Panc1 (cell line): ENCODE data around the gene XXYLT1. TPM values are rescaled to one million over a fixed set of nuclear protein-coding genes. Genes with fewer than 3 reads are reported as not detected.

Experiments used
- ATAC-seq: fragments of 200-7000 bp; cut with Tn5 transposase; 2 replicates; pipeline ENCODE4 v1.9.1; 2020; ENCODE audit warnings: mild to moderate bottlenecking, moderate library complexity
- BruUV-seq: library from RNA; stranded (reverse); fragments of 400-500 nt; replicated peaks from 2 replicates; lab custom pipeline; 2021; lab: Mats Ljungman, UMichigan
- CTCF ChIA-PET: fragments of 300-600 bp; sonication (Branson Sonifier 250); formaldehyde crosslinking; loops from one replicate; lab custom pipeline; 2022; ENCODE audit warnings: antibody characterized with exemption; lab: Charles Lee
- POLR2A ChIA-PET: fragments of 300-600 bp; sonication (Branson Sonifier 250); formaldehyde crosslinking; loops from one replicate; lab custom pipeline; 2022; ENCODE audit warnings: antibody characterized with exemption; lab: Charles Lee
- DNase-seq: peaks from one replicate; pipeline ENCODE4 v3.0.0-alpha.2; 2010; ENCODE audit warnings: low read depth, low spot score
- H3K27ac ChIP-seq: 2 replicates; pipeline ENCODE4 v1.5.1; 2011; ENCODE audit warnings: mild to moderate bottlenecking, low read length, inconsistent platforms
- H3K27me3 ChIP-seq: fragments of 200-500 bp; sonication (Bioruptor generic); 2 replicates; pipeline ENCODE4 v1.6.0; 2014; ENCODE audit warnings: low read length, inconsistent platforms; ENCODE audit not compliant: control insufficient read depth, insufficient read depth
- H3K36me3 ChIP-seq: fragments of 200-500 bp; sonication (Bioruptor generic); 2 replicates; pipeline ENCODE4 v1.5.1; 2014; ENCODE audit warnings: inconsistent platforms, mild to moderate bottlenecking, low read length, moderate library complexity; ENCODE audit not compliant: control insufficient read depth, insufficient read depth
- H3K4me1 ChIP-seq: 2 replicates; pipeline ENCODE4 v1.5.1; 2011; ENCODE audit warnings: inconsistent platforms, mild to moderate bottlenecking, low read length, moderate library complexity; ENCODE audit not compliant: control insufficient read depth, insufficient read depth
- H3K4me3 ChIP-seq, 2 experiments: 2 replicates each; pipeline ENCODE4 v1.5.1; 2011 to 2012; ENCODE audit warnings: low read depth in 2 of 2, low read length in 2 of 2, mild to moderate bottlenecking in 2 of 2, inconsistent platforms in 1 of 2, moderate library complexity in 1 of 2
- H3K9me3 ChIP-seq: fragments of 200-500 bp; sonication (Bioruptor generic); 2 replicates; pipeline ENCODE4 v1.5.1; 2014; ENCODE audit warnings: low read depth, mild to moderate bottlenecking, inconsistent platforms, low read length, moderate library complexity; ENCODE audit not compliant: control insufficient read depth, insufficient read depth
- CTCF ChIP-seq: fragments of 450-650 bp; IDR thresholded peaks from 2 replicates; pipeline ENCODE4 v1.5.1; 2017; ENCODE audit warnings: mild to moderate bottlenecking
- POLR2AphosphoS5 ChIP-seq: IDR thresholded peaks from 2 replicates; pipeline ENCODE4 v1.6.1; 2012; ENCODE audit warnings: mild to moderate bottlenecking, low read depth, low read length, moderate library complexity
- SIN3A ChIP-seq: IDR thresholded peaks from 2 replicates; pipeline ENCODE4 v1.6.1; 2012; ENCODE audit warnings: low read depth, mild to moderate bottlenecking, low read length, moderate library complexity, borderline replicate concordance; ENCODE audit not compliant: insufficient read depth
- TCF7L2 ChIP-seq: IDR thresholded peaks from 2 replicates; pipeline ENCODE4 v1.6.1; 2011; ENCODE audit warnings: mild to moderate bottlenecking, low read depth, low read length, inconsistent platforms
- in situ Hi-C: cut with HindIII; loops from 2 replicates; pipeline ENCODE4 v1.10.0; 2016; ENCODE audit warnings: low sequenced_read_pairs, low pct_unique_long_range_greater_than_20kb
- intact Hi-C: fragments of 100-400 bp; cut with micrococcal nuclease; formaldehyde crosslinking; loops from one replicate; pipeline ENCODE4 v1.10.0; 2022; ENCODE audit not compliant: unreplicated experiment
- total RNA-seq: library from RNA; stranded (reverse); gene quantifications from one replicate; pipeline ENCODE4 v1.2.1, GENCODE V29; 2021; ENCODE audit not compliant: unreplicated experiment
- TF ChIP-seq, protein P1 (sequence below), 2 experiments: IDR thresholded peaks; 2 replicates each; pipeline ENCODE4 v1.6.1; 2011 to 2012; ENCODE audit warnings: low read depth in 2 of 2, control low read depth in 1 of 2, low read length in 1 of 2, mild to moderate bottlenecking in 1 of 2, moderate library complexity in 1 of 2; ENCODE audit not compliant: insufficient read depth in 1 of 2

The XXYLT1 gene
- total RNA-seq, 1 experiment from 2014 or later: 26.0 TPM

DNA sequence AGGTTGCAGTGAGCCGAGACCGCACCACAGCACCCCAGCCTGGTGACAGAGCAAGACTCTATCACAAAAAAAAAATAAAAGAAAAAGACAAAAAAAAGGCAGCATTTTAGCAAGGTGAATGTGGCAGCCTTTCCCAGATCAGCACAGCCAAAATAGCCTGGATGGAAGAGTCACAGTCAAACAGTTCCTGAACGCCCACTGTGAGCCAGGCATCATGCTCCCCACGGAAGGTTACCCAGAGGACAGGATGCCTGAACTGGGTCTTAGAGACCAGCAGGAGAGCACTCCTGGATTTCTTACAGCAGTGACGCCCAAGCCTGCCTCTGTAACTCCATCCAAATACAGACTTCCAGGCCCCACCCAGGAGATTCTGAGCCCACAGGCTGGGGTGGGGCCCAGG is 4.5 kb downstream of the XXYLT1 start:
- TF ChIP-seq CTCF (no peak), TCF7L2 (no peak), POLR2AphosphoS5 (no peak), SIN3A (no peak)
- TF ChIP-seq, protein P1, sequence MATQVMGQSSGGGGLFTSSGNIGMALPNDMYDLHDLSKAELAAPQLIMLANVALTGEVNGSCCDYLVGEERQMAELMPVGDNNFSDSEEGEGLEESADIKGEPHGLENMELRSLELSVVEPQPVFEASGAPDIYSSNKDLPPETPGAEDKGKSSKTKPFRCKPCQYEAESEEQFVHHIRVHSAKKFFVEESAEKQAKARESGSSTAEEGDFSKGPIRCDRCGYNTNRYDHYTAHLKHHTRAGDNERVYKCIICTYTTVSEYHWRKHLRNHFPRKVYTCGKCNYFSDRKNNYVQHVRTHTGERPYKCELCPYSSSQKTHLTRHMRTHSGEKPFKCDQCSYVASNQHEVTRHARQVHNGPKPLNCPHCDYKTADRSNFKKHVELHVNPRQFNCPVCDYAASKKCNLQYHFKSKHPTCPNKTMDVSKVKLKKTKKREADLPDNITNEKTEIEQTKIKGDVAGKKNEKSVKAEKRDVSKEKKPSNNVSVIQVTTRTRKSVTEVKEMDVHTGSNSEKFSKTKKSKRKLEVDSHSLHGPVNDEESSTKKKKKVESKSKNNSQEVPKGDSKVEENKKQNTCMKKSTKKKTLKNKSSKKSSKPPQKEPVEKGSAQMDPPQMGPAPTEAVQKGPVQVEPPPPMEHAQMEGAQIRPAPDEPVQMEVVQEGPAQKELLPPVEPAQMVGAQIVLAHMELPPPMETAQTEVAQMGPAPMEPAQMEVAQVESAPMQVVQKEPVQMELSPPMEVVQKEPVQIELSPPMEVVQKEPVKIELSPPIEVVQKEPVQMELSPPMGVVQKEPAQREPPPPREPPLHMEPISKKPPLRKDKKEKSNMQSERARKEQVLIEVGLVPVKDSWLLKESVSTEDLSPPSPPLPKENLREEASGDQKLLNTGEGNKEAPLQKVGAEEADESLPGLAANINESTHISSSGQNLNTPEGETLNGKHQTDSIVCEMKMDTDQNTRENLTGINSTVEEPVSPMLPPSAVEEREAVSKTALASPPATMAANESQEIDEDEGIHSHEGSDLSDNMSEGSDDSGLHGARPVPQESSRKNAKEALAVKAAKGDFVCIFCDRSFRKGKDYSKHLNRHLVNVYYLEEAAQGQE (IDR thresholded peaks at IDR 0.05; ENCODE audit: insufficient read depth in 1 of 2, low read depth in 2 of 2, low read length in 1 of 2): no peak
- Histone ChIP-seq H3K27me3 (no peaks in the 10 kb centered on the region), H3K27ac (no peak overlapping the region), H3K4me1 (peaks cover 17% of the 10 kb centered on the region), H3K4me3 (no peak overlapping the region), H3K36me3 (0 out of 2 replicates have a peak, but pooled peaks cover 3% of the 10 kb centered on the region), H3K9me3 (no peaks in the 10 kb centered on the region)
- in situ Hi-C loops: no loop called here
- ATAC-seq (no peak), DNase-seq (no peak)
- POLR2A ChIA-PET: no interaction called here
- CTCF ChIA-PET: no interaction called here
- intact Hi-C loops: no loop called here
- no TSS peak for BruUV-seq

- ChIA-PET POLR2A (no interaction called here), CTCF (interaction anchor here (0.6 to 0.7 kb wide), 2 partner anchors 13 to 236 kb away, joined by 3 read pairs; no protein-coding TSS in a partner anchor)
- H3K27me3 ChIP-seq: no peaks in the 10 kb centered on the region
- H3K36me3 ChIP-seq: 0 out of 2 replicates have a peak, but pooled peaks cover 3% of the 10 kb centered on the region
- in situ Hi-C loops (no loop called here), intact Hi-C loops (no loop called here)
- no peak overlapping the region for H3K4me3 ChIP-seq
- no peak for ATAC-seq
- H3K9me3 ChIP-seq: no peaks in the 10 kb centered on the region
- DNase-seq: no peak
- no peak overlapping the region for H3K27ac ChIP-seq
- TF ChIP-seq, protein P1 (IDR thresholded peaks at IDR 0.05; ENCODE audit: insufficient read depth in 1 of 2, low read depth in 2 of 2, low read length in 1 of 2): no peak
- TF ChIP-seq TCF7L2 (no peak), CTCF (peak; percentile 20; the same call in 1 of the 2 replicates)
- BruUV-seq: no TSS peak
- H3K4me1 ChIP-seq: peaks cover 21% of the 10 kb centered on the region
Measured at GRCh38 chr3:195265363-195265976, 5.5 kb downstream of the XXYLT1 start.
